H9 (cell line): Measurements from ENCODE around the gene PLXNA1. TPM values are rescaled to one million over a fixed set of nuclear protein-coding genes. Genes with fewer than 3 reads are reported as not detected.

ENCODE experiments used
- DNase-seq: peaks from one replicate; pipeline ENCODE4 v3.0.0-alpha.2; 2017
- H2AFZ ChIP-seq: one replicate; pipeline ENCODE4 v1.6.1; 2013; ENCODE audit warnings: mild to moderate bottlenecking, low read length, control low read depth, moderate library complexity
- H2AK5ac ChIP-seq: 2 replicates; pipeline ENCODE4 v1.6.1; 2013; ENCODE audit warnings: low read length, control low read depth, mixed read lengths; ENCODE audit not compliant: insufficient read length
- H2BK120ac ChIP-seq: one replicate; pipeline ENCODE4 v1.6.1; 2013; ENCODE audit warnings: low read depth, mild to moderate bottlenecking, low read length, control low read depth, inconsistent platforms; ENCODE audit not compliant: poor library complexity, severe bottlenecking
- H2BK12ac ChIP-seq: 2 replicates; pipeline ENCODE4 v1.6.1; 2013; ENCODE audit warnings: low read length, control low read depth, mixed read lengths, low read depth; ENCODE audit not compliant: insufficient read length
- H2BK15ac ChIP-seq: 2 replicates; pipeline ENCODE4 v1.6.1; 2013; ENCODE audit warnings: low read depth, low read length, control low read depth
- H2BK20ac ChIP-seq: one replicate; pipeline ENCODE4 v1.6.1; 2013; ENCODE audit warnings: low read depth, mild to moderate bottlenecking, low read length, control low read depth, inconsistent platforms; ENCODE audit not compliant: poor library complexity, severe bottlenecking
- H2BK5ac ChIP-seq: 2 replicates; pipeline ENCODE4 v1.6.1; 2013; ENCODE audit warnings: low read length, control low read depth, mixed read lengths; ENCODE audit not compliant: insufficient read length
- H3K14ac ChIP-seq: 2 replicates; pipeline ENCODE4 v1.6.1; 2013; ENCODE audit warnings: low read length, control low read depth; ENCODE audit not compliant: insufficient read depth
- H3K18ac ChIP-seq: 2 replicates; pipeline ENCODE4 v1.6.1; 2013; ENCODE audit warnings: low read depth, mild to moderate bottlenecking, mixed read lengths, low read length, control low read depth; ENCODE audit not compliant: insufficient read length
- H3K23ac ChIP-seq: 2 replicates; pipeline ENCODE4 v1.6.1; 2013; ENCODE audit warnings: low read length, control low read depth, mixed read lengths, low read depth; ENCODE audit not compliant: insufficient read length
- H3K23me2 ChIP-seq: 2 replicates; pipeline ENCODE4 v1.6.1; 2013; ENCODE audit warnings: low read depth, mild to moderate bottlenecking, mixed read lengths, low read length, control low read depth; ENCODE audit not compliant: insufficient read length, poor library complexity, severe bottlenecking
- H3K27ac ChIP-seq: 2 replicates; pipeline ENCODE4 v1.5.1; 2013; ENCODE audit warnings: low read length, control low read depth, mixed read lengths, low read depth; ENCODE audit not compliant: insufficient read length
- H3K27me3 ChIP-seq: 2 replicates; pipeline ENCODE4 v1.6.1; 2013; ENCODE audit warnings: low read length, control low read depth, inconsistent platforms; ENCODE audit not compliant: insufficient read depth
- H3K4ac ChIP-seq: 2 replicates; pipeline ENCODE4 v1.6.1; 2013; ENCODE audit warnings: low read depth, mild to moderate bottlenecking, control low read depth, inconsistent platforms, low read length, moderate library complexity
- H3K4me1 ChIP-seq: 2 replicates; pipeline ENCODE4 v1.6.1; 2013; ENCODE audit warnings: low read length, control low read depth, inconsistent platforms; ENCODE audit not compliant: insufficient read depth
- H3K4me2 ChIP-seq: 2 replicates; pipeline ENCODE4 v1.6.1; 2013; ENCODE audit warnings: low read length, control low read depth, mixed read lengths; ENCODE audit not compliant: insufficient read length, insufficient read depth
- H3K56ac ChIP-seq: 2 replicates; pipeline ENCODE4 v1.6.1; 2013; ENCODE audit warnings: low read depth, mild to moderate bottlenecking, mixed read lengths, low read length, control low read depth; ENCODE audit not compliant: insufficient read length
- H3K79me1 ChIP-seq: 2 replicates; pipeline ENCODE4 v1.6.1; 2013; ENCODE audit warnings: low read depth, mild to moderate bottlenecking, moderate library complexity, low read length, control low read depth, inconsistent platforms; ENCODE audit not compliant: insufficient read depth, poor library complexity, severe bottlenecking
- H3K79me2 ChIP-seq: 2 replicates; pipeline ENCODE4 v1.6.1; 2013; ENCODE audit warnings: low read length, control low read depth, inconsistent platforms; ENCODE audit not compliant: insufficient read depth
- H3K9ac ChIP-seq: 2 replicates; pipeline ENCODE4 v1.6.1; 2013; ENCODE audit warnings: low read length, control low read depth, mixed read lengths; ENCODE audit not compliant: insufficient read length; ENCODE audit errors: extremely low read depth
- H3K9me3 ChIP-seq: one replicate; pipeline ENCODE4 v1.6.1; 2013; ENCODE audit warnings: low read depth, low read length, inconsistent platforms; ENCODE audit not compliant: control insufficient read depth
- H3T11ph ChIP-seq: one replicate; pipeline ENCODE4 v1.6.1; 2013; ENCODE audit warnings: mild to moderate bottlenecking, low read length, control low read depth, inconsistent platforms
- H4K20me1 ChIP-seq: one replicate; pipeline ENCODE4 v1.6.1; 2013; ENCODE audit not compliant: control insufficient read depth, insufficient read length, insufficient read depth
- H4K5ac ChIP-seq: 2 replicates; pipeline ENCODE4 v1.6.1; 2013; ENCODE audit warnings: low read depth, mild to moderate bottlenecking, mixed read lengths, low read length, control low read depth; ENCODE audit not compliant: insufficient read length
- H4K8ac ChIP-seq: replicated peaks from 2 replicates; pipeline ENCODE4 v1.6.1; 2013; ENCODE audit warnings: low read length, control low read depth, mixed read lengths, low read depth; ENCODE audit not compliant: insufficient read length
- H4K91ac ChIP-seq: 2 replicates; pipeline ENCODE4 v1.6.1; 2013; ENCODE audit warnings: low read depth, mild to moderate bottlenecking, moderate library complexity, mixed read lengths, low read length, control low read depth; ENCODE audit not compliant: insufficient read length
- H3K27ac Mint-ChIP-seq, 3 experiments: 2 replicates in 2 of 3; 3 replicates in 1 of 3; pipeline ENCODE4 v1.8.0; 2020 to 2021; ENCODE audit warnings: mixed read lengths in 3 of 3, mild to moderate bottlenecking in 1 of 3, moderate library complexity in 1 of 3
- H3K27me3 Mint-ChIP-seq: 2 replicates; pipeline ENCODE4 v1.8.0; 2021; ENCODE audit warnings: low read depth, mild to moderate bottlenecking, moderate library complexity, mixed read lengths
- H3K36me3 Mint-ChIP-seq, 3 experiments: 2 replicates in 2 of 3; 3 replicates in 1 of 3; pipeline ENCODE4 v1.8.0; 2020 to 2021; ENCODE audit warnings: low read depth in 3 of 3, mixed read lengths in 3 of 3; ENCODE audit not compliant: insufficient read depth in 1 of 3
- H3K4me1 Mint-ChIP-seq, 2 experiments: 2 replicates each; pipeline ENCODE4 v1.8.0; 2020; ENCODE audit warnings: mixed read lengths in 2 of 2
- H3K4me3 Mint-ChIP-seq, 2 experiments: 2 replicates in 1 of 2; 3 replicates in 1 of 2; pipeline ENCODE4 v1.8.0; 2020 to 2021; ENCODE audit warnings: mild to moderate bottlenecking in 2 of 2, mixed read lengths in 2 of 2, moderate library complexity in 1 of 2
- H3K9me3 Mint-ChIP-seq, 2 experiments: 2 replicates in 1 of 2; 3 replicates in 1 of 2; pipeline ENCODE4 v1.8.0; 2020; ENCODE audit warnings: mild to moderate bottlenecking in 2 of 2, mixed read lengths in 2 of 2, moderate library complexity in 1 of 2
- WGBS: extraction: QIAGEN DNeasy Blood & Tissue Kit; methylation state at CpG from one replicate; pipeline ENCODE4 v1.1.7; 2013; ENCODE audit warnings: missing lambda C conversion rate, low lambda C conversion rate, mixed read lengths; ENCODE audit not compliant: insufficient read length; ENCODE audit errors: extremely low coverage; 5-methylcytosine and 5-hydroxymethylcytosine counted together
- total RNA-seq: library from RNA; stranded (reverse); gene quantifications from 2 replicates; pipeline ENCODE4 v1.2.1, GENCODE V29; 2021
- TF ChIP-seq, protein P1 (sequence below): fragments of 200-600 bp; sonication (generic); conservative IDR thresholded peaks from 3 replicates; pipeline ENCODE4 v1.8.0; 2021; ENCODE audit warnings: antibody characterized with exemption, mild to moderate bottlenecking

The PLXNA1 gene
- total RNA-seq, 1 experiment from 2014 or later = 42.1 TPM

DNA sequence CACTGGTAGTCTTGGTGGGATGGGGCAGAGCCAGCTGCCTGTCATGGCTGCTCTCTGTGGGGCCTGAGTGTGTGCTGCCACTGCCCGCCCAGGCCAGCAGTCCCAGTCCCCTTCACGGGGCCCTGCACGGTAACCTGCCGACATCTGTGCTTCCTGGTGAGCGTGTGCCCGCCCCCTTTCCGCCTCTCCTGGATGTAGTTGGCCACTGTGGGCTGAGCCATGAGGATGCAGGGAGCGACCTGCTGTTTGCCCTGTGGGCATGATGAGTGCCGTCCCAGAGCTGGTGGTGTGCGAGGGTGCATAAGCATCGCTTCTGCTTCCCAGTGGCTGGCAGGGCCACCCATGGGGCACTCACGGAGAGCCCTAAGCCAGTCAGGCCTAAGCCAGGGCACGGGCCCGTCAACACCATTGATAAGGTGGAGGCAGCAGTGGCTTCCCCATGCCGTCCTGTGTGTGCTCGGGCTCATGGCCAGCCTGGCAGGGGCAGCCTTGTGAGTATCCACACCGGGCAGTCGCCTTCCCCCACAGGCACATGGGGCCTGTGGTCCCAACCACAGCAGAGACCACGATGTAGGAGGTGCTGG is 14.6 kb downstream of the PLXNA1 start:
- TF ChIP-seq, protein P1, sequence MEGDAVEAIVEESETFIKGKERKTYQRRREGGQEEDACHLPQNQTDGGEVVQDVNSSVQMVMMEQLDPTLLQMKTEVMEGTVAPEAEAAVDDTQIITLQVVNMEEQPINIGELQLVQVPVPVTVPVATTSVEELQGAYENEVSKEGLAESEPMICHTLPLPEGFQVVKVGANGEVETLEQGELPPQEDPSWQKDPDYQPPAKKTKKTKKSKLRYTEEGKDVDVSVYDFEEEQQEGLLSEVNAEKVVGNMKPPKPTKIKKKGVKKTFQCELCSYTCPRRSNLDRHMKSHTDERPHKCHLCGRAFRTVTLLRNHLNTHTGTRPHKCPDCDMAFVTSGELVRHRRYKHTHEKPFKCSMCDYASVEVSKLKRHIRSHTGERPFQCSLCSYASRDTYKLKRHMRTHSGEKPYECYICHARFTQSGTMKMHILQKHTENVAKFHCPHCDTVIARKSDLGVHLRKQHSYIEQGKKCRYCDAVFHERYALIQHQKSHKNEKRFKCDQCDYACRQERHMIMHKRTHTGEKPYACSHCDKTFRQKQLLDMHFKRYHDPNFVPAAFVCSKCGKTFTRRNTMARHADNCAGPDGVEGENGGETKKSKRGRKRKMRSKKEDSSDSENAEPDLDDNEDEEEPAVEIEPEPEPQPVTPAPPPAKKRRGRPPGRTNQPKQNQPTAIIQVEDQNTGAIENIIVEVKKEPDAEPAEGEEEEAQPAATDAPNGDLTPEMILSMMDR = no peak
- H3K9me3 Mint-ChIP-seq = no peaks in the 10 kb centered on the region
- peaks cover 9 to 21% of the 10 kb centered on the region in 2 experiments for H3K4me1 Mint-ChIP-seq
- Histone ChIP-seq H4K20me1 (no peaks in the 10 kb centered on the region), H2BK120ac (no peak overlapping the region), H4K5ac (no peak overlapping the region), H3K4ac (no peak overlapping the region), H3K56ac (no peak overlapping the region), H2BK12ac (no peak overlapping the region), H2AK5ac (no peak overlapping the region), H3T11ph (no peak overlapping the region), H3K23ac (no peak overlapping the region), H2BK20ac (no peak overlapping the region), H3K18ac (no peak overlapping the region), H2BK15ac (no peak overlapping the region), H3K79me2 (no peaks in the 10 kb centered on the region; the same call in 1 of the 2 replicates), H3K23me2 (no peaks in the 10 kb centered on the region), H3K27ac (no peak overlapping the region), H3K9me3 (no peaks in the 10 kb centered on the region), H4K91ac (no peak overlapping the region), H3K14ac (no peak overlapping the region), H2BK5ac (no peak overlapping the region), H3K4me1 (peaks cover 4% of the 10 kb centered on the region; the same call in 1 of the 2 replicates), H3K27me3 (no peaks in the 10 kb centered on the region), H4K8ac (no peak overlapping the region), H3K79me1 (no peaks in the 10 kb centered on the region), H3K9ac (no peak overlapping the region), H2AFZ (no peak overlapping the region), H3K4me2 (no peak overlapping the region)
- DNase-seq = no peak
- WGBS = no CpG with 5 or more reads among the region's 19 CpGs
- peak overlapping the region; percentile 72 to 96 (median 86); a peak in 5 of 7 replicates for H3K27ac Mint-ChIP-seq
- H3K36me3 Mint-ChIP-seq = peaks cover 0 to 11% (median 8%) of the 10 kb centered on the region in 3 experiments; a peak in 3 of 7 replicates
- no peaks in the 10 kb centered on the region for H3K27me3 Mint-ChIP-seq
- no peak overlapping the region; a peak in 1 of 5 replicates for H3K4me3 Mint-ChIP-seq
